GM23338 (cell line): ENCODE measurements around the gene FKRP.

Experiments
- CREB1 ChIP-seq: fragments of 250-450 bp; sonication (Bioruptor Pico); IDR thresholded peaks from 2 replicates; pipeline ENCODE4 v1.5.0; 2020; ENCODE audit warnings: low read depth, mild to moderate bottlenecking, moderate library complexity
- CTCF ChIP-seq, 2 experiments: fragments of 200-600 bp in 1 of 2; sonication (generic) in 1 of 2; conservative IDR thresholded peaks; 2 replicates each; pipeline versions ENCODE4 v1.5.1 to v1.6.1; 2016 to 2017; ENCODE audit warnings: antibody characterized with exemption in 2 of 2, low read depth in 2 of 2, mild to moderate bottlenecking in 2 of 2, moderate library complexity in 1 of 2
- EZH2 ChIP-seq: fragments of 200-600 bp; sonication (generic); IDR thresholded peaks from one replicate; pipeline ENCODE4 v1.8.0; 2017; ENCODE audit warnings: antibody characterized with exemption, mild to moderate bottlenecking, low read depth; ENCODE audit not compliant: unreplicated experiment
- REST ChIP-seq: IDR thresholded peaks from one replicate; pipeline ENCODE4 v1.6.1; 2018; ENCODE audit warnings: antibody characterized with exemption; ENCODE audit not compliant: unreplicated experiment

- TF ChIP-seq CTCF (conservative IDR thresholded peaks at IDR 0.05; ENCODE audit: low read depth in 2 of 2) (no peak), CREB1 (no peak), REST (no peak), EZH2 (no peak)
These were observed 57.7 kb downstream of the FKRP start for GRCh38 chr19:46803555-46803954.
